ENCODE results near the gene IKZF1.
A peak's percentile ranks its signal among the peaks of the same experiment; 100 is the strongest.

IKZF1 gene

DNA sequence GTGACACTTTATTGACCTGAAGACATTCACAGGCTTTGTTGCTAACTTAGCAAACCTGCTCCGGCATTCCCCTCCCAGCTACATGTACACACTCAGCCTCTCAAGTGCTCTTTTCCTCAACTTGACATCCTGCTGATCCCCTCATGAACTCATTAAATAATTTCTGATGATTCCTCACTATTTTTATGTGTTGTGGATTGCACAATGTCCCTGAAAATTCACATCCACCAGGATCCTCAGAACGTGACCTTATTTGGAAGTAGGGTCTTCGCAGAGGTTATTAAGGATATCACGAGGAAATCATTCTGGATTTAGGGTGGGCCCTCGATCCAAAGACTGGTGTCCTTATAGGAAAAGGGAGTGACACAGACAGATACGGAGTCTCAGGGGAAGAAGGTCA, 118.3 kb downstream of the IKZF1 start:
- H3K36me3 Mint-ChIP-seq (ENCODE audit: low read depth), result no peaks in the 10 kb centered on the region
- no peaks in the 10 kb centered on the region for H3K9me3 Mint-ChIP-seq
- H3K4me1 Mint-ChIP-seq (ENCODE audit: low read depth), result no peaks in the 10 kb centered on the region
- H3K27ac Mint-ChIP-seq, result no peak overlapping the region
- no peak overlapping the region for H3K4me3 Mint-ChIP-seq
- no peaks in the 10 kb centered on the region for H3K27me3 Mint-ChIP-seq

DNA sequence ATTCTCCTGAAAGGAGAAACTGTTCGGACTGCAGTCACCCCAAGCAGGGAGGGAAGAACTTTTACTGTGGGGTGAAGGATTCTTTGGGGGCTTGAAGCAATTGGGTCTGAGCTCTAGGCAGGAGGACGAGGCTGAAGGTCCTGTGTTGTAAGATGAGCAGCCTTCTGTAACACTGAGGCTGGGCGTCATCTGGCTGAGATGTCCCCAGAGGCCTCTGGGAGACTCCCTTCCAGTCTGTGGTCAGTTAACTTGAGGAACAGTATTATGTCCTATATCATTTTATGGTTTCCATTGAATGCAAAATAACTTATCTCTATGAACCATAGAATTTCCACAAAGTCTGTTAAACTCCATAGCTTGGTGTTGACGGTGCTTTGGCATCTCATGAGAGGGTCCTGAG, 119.3 kb downstream of the IKZF1 start:
- Mint-ChIP-seq H3K27ac (no peak overlapping the region), H3K4me3 (no peak overlapping the region), H3K27me3 (no peaks in the 10 kb centered on the region), H3K36me3 (ENCODE audit: low read depth) (no peaks in the 10 kb centered on the region), H3K4me1 (ENCODE audit: low read depth) (no peaks in the 10 kb centered on the region), H3K9me3 (no peaks in the 10 kb centered on the region)

DNA sequence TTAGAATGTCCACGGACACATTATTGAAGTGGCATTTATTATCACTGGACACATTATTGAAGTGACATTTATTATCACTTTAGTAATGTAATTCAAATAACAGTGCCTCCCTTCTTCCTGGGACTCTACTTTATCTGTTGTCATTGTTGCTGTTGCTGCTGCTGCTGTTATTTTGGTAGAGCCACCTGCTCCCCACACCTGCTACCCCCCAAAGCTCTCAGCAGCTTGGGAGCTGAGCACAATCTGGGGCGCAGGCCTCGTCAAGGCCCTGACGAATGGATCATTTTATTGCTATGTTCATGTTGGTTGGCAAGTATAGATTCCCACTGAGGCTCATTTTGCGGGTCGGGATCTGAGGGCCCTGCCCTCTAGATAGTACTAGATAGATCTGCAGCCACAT, 120.8 kb downstream of the IKZF1 start:
- Mint-ChIP-seq H3K27me3 (no peaks in the 10 kb centered on the region), H3K27ac (no peak overlapping the region), H3K9me3 (no peaks in the 10 kb centered on the region), H3K4me1 (ENCODE audit: low read depth) (no peaks in the 10 kb centered on the region), H3K36me3 (ENCODE audit: low read depth) (no peaks in the 10 kb centered on the region), H3K4me3 (no peak overlapping the region)

DNA sequence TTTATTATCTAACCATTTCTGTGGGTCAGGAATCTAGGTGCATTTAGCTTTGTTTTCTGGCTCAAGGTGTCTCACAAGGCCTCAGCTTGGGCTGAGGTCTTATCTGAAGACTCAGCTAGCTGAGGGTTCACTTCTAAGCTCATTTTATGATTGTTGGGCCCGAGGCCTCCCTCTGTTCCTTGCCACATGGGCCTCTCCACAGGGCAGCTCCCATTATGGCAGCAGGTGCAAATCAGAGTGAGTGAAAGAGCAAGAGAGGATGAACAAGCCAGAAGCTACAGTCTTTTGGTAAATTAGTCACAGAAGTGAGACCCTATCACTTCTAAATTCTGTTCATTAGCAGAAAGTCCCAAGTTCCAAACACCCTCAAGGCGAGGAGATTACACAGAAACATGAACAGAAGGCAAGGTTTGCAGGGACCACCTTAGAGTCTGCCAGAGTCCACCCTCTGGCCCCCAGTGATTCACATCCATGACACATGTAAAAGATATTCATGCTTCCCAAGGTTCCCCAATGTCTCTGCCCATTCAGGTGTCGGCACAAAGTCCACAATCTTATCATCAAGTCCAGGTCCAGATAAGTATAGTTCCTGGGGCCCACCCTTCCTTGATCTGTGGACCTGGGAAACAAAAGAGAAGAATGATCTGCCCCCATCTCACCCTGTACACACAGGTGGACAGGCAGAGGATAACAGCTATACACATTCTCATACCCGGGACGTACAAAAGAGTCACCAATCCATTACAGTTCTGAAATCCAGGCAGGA, 121.9 kb downstream of the IKZF1 start:
- no peaks in the 10 kb centered on the region for H3K36me3 Mint-ChIP-seq (ENCODE audit: low read depth)
- H3K4me3 Mint-ChIP-seq, result no peak overlapping the region
- H3K9me3 Mint-ChIP-seq, result no peaks in the 10 kb centered on the region
- H3K27ac Mint-ChIP-seq, result no peak overlapping the region
- no peaks in the 10 kb centered on the region for H3K27me3 Mint-ChIP-seq
- no peaks in the 10 kb centered on the region for H3K4me1 Mint-ChIP-seq (ENCODE audit: low read depth)

DNA sequence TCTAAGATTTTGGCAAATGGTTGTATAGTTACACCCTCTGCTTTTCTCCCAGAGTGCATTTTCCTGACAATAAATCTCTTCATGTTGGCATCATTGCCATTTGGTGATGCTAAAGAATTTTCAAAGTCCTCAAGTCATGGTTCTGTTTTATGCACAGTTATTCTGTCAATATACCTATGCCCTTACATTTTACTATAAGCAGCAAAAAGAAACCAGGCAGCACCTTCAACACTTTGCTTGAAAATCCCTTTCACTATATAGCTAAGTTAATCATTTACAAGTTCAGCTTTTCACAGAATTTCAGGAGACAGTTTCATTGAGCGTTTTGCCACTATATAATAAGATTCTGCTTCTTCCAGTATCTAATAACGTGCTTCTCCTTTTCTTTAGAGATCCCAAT, 123.0 kb downstream of the IKZF1 start:
- H3K27ac Mint-ChIP-seq, result no peak overlapping the region
- H3K4me3 Mint-ChIP-seq, result no peak overlapping the region
- H3K9me3 Mint-ChIP-seq, result no peaks in the 10 kb centered on the region
- H3K27me3 Mint-ChIP-seq, result no peaks in the 10 kb centered on the region
- no peaks in the 10 kb centered on the region for H3K4me1 Mint-ChIP-seq (ENCODE audit: low read depth)
- H3K36me3 Mint-ChIP-seq (ENCODE audit: low read depth), result no peaks in the 10 kb centered on the region

DNA sequence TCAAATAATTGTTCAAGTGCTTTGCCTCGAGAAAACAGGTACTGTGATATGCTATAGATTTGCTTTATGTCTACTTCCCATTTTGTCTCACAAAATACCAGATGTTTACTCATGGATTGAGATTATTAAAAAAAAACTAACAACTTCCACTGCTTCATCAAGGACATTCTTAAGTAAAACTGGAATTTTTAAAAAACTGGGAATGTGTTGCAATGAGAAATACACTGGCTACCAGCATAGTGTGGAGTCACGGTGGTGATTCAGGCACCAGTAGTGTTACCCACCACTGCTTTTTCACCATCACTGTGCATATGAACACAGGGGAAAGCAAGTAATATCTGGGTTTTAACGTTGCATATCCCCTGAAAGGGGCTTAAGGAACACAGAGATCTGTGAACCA, 124.4 kb downstream of the IKZF1 start:
- Mint-ChIP-seq H3K4me1 (ENCODE audit: low read depth) (no peaks in the 10 kb centered on the region), H3K27me3 (no peaks in the 10 kb centered on the region), H3K27ac (no peak overlapping the region), H3K4me3 (no peak overlapping the region), H3K36me3 (ENCODE audit: low read depth) (no peaks in the 10 kb centered on the region), H3K9me3 (no peaks in the 10 kb centered on the region)

DNA sequence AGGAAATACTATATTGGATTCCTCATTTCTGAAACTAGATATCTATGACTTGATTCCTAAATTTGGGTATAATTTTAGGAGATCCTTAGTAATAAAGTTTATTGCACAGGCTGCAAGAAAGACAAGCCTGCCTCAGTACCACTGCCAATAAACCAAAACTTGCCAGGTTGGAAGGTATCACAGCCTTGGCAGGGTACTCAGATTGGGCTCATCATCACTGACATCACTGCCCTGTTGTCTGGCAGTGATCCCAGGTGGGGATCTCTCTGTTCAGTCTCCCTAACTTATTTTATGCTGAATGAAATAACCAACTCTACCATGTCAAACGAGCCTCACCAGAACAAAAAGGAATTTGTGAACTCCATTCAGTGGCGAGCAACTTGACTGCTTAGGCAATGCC, 126.8 kb downstream of the IKZF1 start:
- Mint-ChIP-seq H3K9me3 (no peaks in the 10 kb centered on the region), H3K27me3 (no peaks in the 10 kb centered on the region), H3K4me3 (no peak overlapping the region), H3K27ac (no peak overlapping the region), H3K36me3 (ENCODE audit: low read depth) (peaks cover 7% of the 10 kb centered on the region), H3K4me1 (ENCODE audit: low read depth) (no peaks in the 10 kb centered on the region)

DNA sequence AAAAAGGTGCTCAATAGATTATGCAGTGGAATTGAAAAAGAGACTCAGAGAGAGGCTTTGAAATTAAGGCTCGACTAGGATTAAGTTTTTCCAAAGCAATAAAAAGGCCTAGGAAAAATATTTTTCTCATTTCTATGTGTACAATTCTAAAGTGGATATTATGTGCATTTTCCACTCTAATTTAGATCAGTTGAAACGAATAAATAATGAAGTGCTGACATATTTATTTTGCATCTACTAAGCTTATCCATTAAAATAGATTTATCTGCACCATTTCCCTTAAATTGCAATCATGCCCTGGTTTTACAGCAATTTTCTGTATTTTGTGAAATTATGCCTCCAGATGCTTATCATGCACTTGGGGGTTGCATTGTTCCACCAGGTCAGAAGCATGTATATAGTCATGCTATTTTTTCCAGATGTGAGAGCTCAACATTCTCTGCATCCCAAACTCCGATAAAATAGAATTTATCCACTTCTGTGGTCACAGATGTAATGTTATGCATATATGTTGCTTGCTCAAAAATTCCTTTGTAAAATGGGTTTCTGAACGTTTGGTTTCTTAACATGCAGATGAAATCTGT, 127.3 kb downstream of the IKZF1 start:
- Mint-ChIP-seq H3K36me3 (ENCODE audit: low read depth) (peaks cover 9% of the 10 kb centered on the region), H3K27me3 (no peaks in the 10 kb centered on the region), H3K4me1 (ENCODE audit: low read depth) (no peaks in the 10 kb centered on the region), H3K9me3 (no peaks in the 10 kb centered on the region), H3K4me3 (no peak overlapping the region), H3K27ac (no peak overlapping the region)

DNA sequence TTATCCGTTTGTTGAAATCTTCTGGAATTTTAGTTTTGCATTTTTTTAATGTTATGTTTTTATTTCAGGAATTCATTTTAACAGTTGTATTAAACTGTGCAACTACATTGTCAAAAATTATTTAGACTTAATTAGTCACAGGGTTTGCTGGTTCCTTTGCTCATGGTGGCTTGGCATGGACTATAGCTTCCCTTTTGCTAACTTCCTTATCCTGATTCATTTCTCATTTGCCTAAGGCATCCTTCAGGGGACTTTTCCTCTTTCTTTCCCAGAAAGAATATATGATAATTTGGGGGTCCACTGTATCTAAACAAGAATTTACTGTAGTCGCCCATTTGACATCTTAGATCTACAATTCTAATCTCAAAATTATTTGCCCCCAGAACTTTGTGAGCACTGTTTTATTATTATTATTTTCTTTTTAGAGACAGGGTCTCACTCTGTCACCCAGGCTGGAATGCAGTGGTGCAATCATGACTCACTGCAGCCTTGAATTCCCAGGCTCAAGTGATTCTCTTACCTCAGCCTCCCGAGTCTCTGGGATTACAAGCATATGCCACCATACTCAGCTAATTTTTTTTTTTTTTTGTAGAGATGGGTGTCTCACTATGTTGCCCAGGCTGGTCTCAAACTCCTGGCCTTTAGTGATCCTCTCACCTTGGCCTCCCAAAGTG, 131.8 kb downstream of the IKZF1 start:
- H3K4me1 Mint-ChIP-seq (ENCODE audit: low read depth), result no peaks in the 10 kb centered on the region
- no peak overlapping the region for H3K27ac Mint-ChIP-seq
- H3K9me3 Mint-ChIP-seq, result no peaks in the 10 kb centered on the region
- H3K4me3 Mint-ChIP-seq, result no peak overlapping the region
- peaks cover 37% of the 10 kb centered on the region for H3K36me3 Mint-ChIP-seq (ENCODE audit: low read depth)
- H3K27me3 Mint-ChIP-seq, result no peaks in the 10 kb centered on the region

DNA sequence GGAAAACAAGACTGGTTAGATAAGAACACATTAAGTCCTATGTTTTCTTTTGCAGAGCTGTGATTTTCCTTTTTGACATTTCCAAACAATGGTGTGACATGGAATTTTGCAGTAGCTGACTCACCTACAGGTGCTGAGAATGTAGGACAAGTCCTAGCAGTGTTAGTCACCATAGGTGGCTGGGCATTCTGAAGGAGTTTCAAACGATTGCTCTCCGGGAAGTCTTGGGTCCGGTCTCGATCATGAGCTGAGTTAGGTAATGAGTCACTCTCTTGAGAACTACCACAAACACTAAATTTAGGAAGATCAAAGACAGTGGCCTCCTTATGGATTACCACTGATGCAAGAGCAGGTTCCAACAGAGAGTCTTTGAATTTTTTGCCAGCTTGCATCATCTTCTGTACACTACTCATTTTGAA, 142.0 kb downstream of the IKZF1 start:
- Mint-ChIP-seq H3K36me3 (ENCODE audit: low read depth) (peaks cover 67% of the 10 kb centered on the region), H3K4me3 (peak overlapping the region; percentile 10), H3K27ac (peak overlapping the region; percentile 32), H3K9me3 (no peaks in the 10 kb centered on the region), H3K4me1 (ENCODE audit: low read depth) (peaks cover 55% of the 10 kb centered on the region), H3K27me3 (no peaks in the 10 kb centered on the region)

DNA sequence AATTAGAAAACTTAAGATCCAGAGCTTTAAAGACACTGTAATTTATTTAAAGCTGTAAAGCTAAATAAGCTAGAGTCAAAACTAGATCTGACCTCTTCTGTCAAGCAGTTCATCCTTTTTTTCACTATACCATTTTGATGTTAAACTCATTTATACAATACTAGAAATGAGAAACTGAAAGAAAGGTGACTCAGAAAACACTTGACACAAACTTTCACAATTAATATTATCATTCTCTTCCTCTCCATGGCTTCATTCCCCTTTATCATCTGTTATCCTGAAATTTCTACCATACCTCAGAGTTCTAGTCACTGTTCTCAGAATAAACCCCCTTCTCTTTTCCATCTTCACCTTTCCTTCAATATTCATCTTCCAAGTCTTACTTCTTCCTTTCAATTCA, 144.3 kb downstream of the IKZF1 start:
- Mint-ChIP-seq H3K4me3 (peak overlapping the region; percentile 91), H3K27ac (peak overlapping the region; percentile 91), H3K27me3 (no peaks in the 10 kb centered on the region), H3K9me3 (no peaks in the 10 kb centered on the region), H3K36me3 (ENCODE audit: low read depth) (peaks cover 44% of the 10 kb centered on the region), H3K4me1 (ENCODE audit: low read depth) (peaks cover 55% of the 10 kb centered on the region)

DNA sequence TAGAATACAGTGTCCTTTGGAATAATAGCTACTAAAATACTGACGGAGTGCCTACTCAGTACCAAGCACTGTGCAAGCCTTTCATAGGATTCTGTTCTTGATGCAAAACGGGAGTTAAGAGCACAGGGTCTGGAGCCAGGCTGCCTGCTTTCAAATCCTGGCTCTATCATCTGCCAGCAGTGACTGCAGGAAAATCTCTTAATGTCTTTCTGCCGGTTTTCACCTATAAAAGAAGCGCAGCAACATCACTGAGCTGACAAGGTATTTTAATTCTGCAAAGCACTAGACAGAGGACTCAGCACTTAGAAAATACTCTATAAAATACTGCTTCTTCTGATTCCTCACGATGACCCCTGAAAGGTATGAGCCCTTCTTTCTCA, 145.0 kb downstream of the IKZF1 start:
- H3K4me3 Mint-ChIP-seq, result peak overlapping the region; percentile 91
- H3K4me1 Mint-ChIP-seq (ENCODE audit: low read depth), result peaks cover 52% of the 10 kb centered on the region
- H3K27me3 Mint-ChIP-seq, result no peaks in the 10 kb centered on the region
- no peaks in the 10 kb centered on the region for H3K9me3 Mint-ChIP-seq
- H3K27ac Mint-ChIP-seq, result peak overlapping the region; percentile 91
- peaks cover 38% of the 10 kb centered on the region for H3K36me3 Mint-ChIP-seq (ENCODE audit: low read depth)

DNA sequence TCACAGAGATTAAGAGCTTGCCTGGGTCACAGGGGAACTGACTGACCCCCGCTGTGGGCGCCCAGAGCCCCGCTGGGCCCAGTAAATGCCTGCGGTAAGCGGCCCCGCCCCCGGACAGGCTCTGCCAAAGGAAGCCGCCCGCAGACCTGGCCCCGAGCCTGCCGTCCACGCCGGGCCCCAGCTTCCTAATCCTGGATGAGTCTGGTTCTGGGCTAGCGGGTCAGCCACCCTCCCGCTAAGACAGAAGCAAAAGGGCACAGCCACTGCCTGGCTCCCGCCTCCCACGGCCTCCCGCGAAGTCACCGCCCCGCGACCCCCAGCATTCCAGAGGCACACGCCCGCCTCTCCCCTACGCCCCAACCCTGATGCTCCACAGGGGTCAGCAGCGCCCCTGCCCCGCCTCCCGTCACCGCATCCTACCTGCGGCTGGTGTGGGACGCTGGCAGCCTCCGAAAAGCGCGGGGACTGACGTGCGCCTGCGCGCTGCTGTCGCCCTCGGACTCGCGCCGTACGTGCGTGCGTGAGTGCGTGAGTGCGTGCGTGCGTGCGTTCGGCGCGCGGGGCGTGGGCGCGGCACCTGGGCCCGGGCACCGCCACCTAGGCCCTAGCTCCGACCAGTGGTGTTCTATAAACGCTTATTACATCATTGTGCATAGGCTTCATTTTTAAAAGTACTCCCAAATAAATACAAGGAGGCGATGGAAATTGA, 145.5 kb downstream of the IKZF1 start, which contains the start of gene FIGNL1:
TSS of gene FIGNL1 (minus strand) at position 470 of the 709 bp plus-strand sequence. CDS start 3,063 bp downstream, outside the sequence.
- Mint-ChIP-seq H3K4me3 (peak within 1 kb of the TSS; percentile 91), H3K27me3 (no peaks in the 10 kb centered on the region), H3K36me3 (ENCODE audit: low read depth) (peaks cover 32% of the 10 kb centered on the region), H3K9me3 (no peaks in the 10 kb centered on the region), H3K27ac (peak within 1 kb of the TSS; percentile 91), H3K4me1 (ENCODE audit: low read depth) (peaks cover 48% of the 10 kb centered on the region)

DNA sequence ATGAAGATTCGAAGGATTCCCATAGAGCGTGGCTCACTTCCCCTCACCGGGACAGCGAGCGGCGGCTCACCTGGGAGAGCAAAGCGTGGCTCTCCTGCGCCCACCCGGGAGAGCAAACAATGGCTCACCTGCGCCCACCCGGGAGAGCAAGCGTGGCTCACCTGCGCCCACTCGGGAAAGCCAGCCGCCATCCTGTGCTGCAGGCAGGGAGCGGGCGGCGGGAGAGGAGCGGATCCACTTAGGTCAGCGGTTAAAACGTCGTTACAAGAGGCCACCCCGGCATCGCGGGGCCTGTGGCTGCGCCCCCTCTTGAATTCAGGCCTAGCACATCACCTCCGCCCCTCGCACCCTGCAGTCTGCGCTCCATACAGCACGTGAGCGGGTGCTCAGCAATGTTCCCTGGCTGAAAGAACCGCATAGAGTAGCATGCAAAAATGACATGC, 146.1 kb downstream of the IKZF1 start:
- H3K9me3 Mint-ChIP-seq, result no peaks in the 10 kb centered on the region
- peak overlapping the region; percentile 91 for H3K4me3 Mint-ChIP-seq
- H3K36me3 Mint-ChIP-seq (ENCODE audit: low read depth), result peaks cover 26% of the 10 kb centered on the region
- peak overlapping the region; percentile 91 for H3K27ac Mint-ChIP-seq
- H3K4me1 Mint-ChIP-seq (ENCODE audit: low read depth), result peaks cover 42% of the 10 kb centered on the region
- H3K27me3 Mint-ChIP-seq, result no peaks in the 10 kb centered on the region

All from stimulated activated naive CD8-positive, alpha-beta T cell treated with anti-CD3 and anti-CD28 coated beads, Interleukin-15, Interleukin-2, amounts not matched to agents 100 ng/mL and 50 ng/mL, for 24 hours (primary cell).